CD4-positive, CD25-positive, alpha-beta regulatory T cell (primary cell): ENCODE data around the gene LGI4. TPM values are rescaled to one million over a fixed set of nuclear protein-coding genes. Genes with fewer than 3 reads are reported as not detected.

ENCODE experiments used
- ATAC-seq, 2 donors: fragments of 150-1000 bp; cut with Tn5 transposase; one replicate each; pipeline ENCODE4 v1.10.0; 2021; ENCODE audit warnings: low read depth in 2 of 2, moderate number of reproducible peaks in 2 of 2, moderate library complexity in 1 of 2
- DNase-seq, 3 donors: peaks; one replicate each; pipeline versions ENCODE4 v3.0.0 to v3.0.0-alpha.2; 2012 to 2022; ENCODE audit warnings: mixed read lengths in 1 of 3
- H3K27ac ChIP-seq: one replicate; pipeline ENCODE4 v1.7.0; 2013; ENCODE audit warnings: mild to moderate bottlenecking, low read length; ENCODE audit not compliant: insufficient read depth, poor library complexity, severe bottlenecking
- H3K27me3 ChIP-seq: one replicate; pipeline ENCODE4 v1.7.0; 2013; ENCODE audit warnings: low read length; ENCODE audit not compliant: control insufficient read depth, insufficient read depth
- H3K36me3 ChIP-seq: one replicate; pipeline ENCODE4 v1.7.0; 2013; ENCODE audit warnings: mild to moderate bottlenecking, low read length, moderate library complexity; ENCODE audit not compliant: control insufficient read depth, insufficient read depth
- H3K4me1 ChIP-seq: 2 replicates; pipeline ENCODE4 v1.7.0; 2013; ENCODE audit warnings: mild to moderate bottlenecking, low read length; ENCODE audit not compliant: insufficient read depth, control insufficient read depth, poor library complexity, severe bottlenecking
- H3K4me3 ChIP-seq: one replicate; pipeline ENCODE4 v1.7.0; 2013; ENCODE audit warnings: low read depth, mild to moderate bottlenecking, low read length, moderate library complexity
- H3K9me3 ChIP-seq, 2 experiments: 1 replicate in 1 of 2; 2 replicates in 1 of 2; pipeline ENCODE4 v1.7.0; 2013; ENCODE audit warnings: low read length in 2 of 2, mild to moderate bottlenecking in 1 of 2, moderate library complexity in 1 of 2; ENCODE audit not compliant: control insufficient read depth in 2 of 2
- H3K27ac Mint-ChIP-seq, 3 donors: one replicate each; pipeline ENCODE4 v1.8.0; 2020 to 2022; ENCODE audit warnings: mild to moderate bottlenecking in 3 of 3, mixed read lengths in 3 of 3, moderate library complexity in 2 of 3
- H3K27me3 Mint-ChIP-seq: one replicate; pipeline ENCODE4 v1.8.0; 2022; ENCODE audit warnings: mild to moderate bottlenecking, mixed read lengths
- H3K36me3 Mint-ChIP-seq: one replicate; pipeline ENCODE4 v1.8.0; 2020; ENCODE audit warnings: mixed read lengths
- H3K4me1 Mint-ChIP-seq, 4 donors: one replicate each; pipeline ENCODE4 v1.8.0; 2020 to 2022; ENCODE audit warnings: mixed read lengths in 4 of 4, mild to moderate bottlenecking in 1 of 4
- H3K4me3 Mint-ChIP-seq, 4 donors: one replicate each; pipeline ENCODE4 v1.8.0; 2020 to 2022; ENCODE audit warnings: mild to moderate bottlenecking in 4 of 4, mixed read lengths in 4 of 4, moderate library complexity in 3 of 4
- H3K9me3 Mint-ChIP-seq, 7 donors: one replicate each; pipeline ENCODE4 v1.8.0; 2020 to 2022; ENCODE audit warnings: mixed read lengths in 7 of 7, mild to moderate bottlenecking in 3 of 7, moderate library complexity in 2 of 7
- polyA plus RNA-seq, 4 donors: library from polyadenylated mRNA; unstranded; fragments of 300-500 nt; fragmentation: Illumina TruSeq; gene quantifications; one replicate each; pipeline ENCODE4 v1.2.3, GENCODE V29; 2021
- total RNA-seq: library from RNA; stranded (reverse); gene quantifications from one replicate; pipeline ENCODE4 v1.2.3, GENCODE V29; 2022

The LGI4 gene
- total and polyA plus RNA-seq, 5 donors from 2014 or later = 0.64 TPM; not detected in 4

- Histone ChIP-seq H3K27me3 (no peaks in the 10 kb centered on the region), H3K9me3 (no peaks in the 10 kb centered on the region), H3K27ac (peak overlapping the region; percentile 29), H3K36me3 (no peaks in the 10 kb centered on the region), H3K4me3 (peak overlapping the region; percentile 64), H3K4me1 (peaks cover 43% of the 10 kb centered on the region)
- ATAC-seq = peak; percentile 84 to 85
- peaks cover 6 to 41% (median 20%) of the 10 kb centered on the region in 4 donors for H3K4me1 Mint-ChIP-seq
- H3K27me3 Mint-ChIP-seq = peaks cover 9% of the 10 kb centered on the region
- H3K27ac Mint-ChIP-seq = peak overlapping the region; percentile 24 to 95 (median 91)
- peak; percentile 90 to 92 (median 92) for DNase-seq
- peak overlapping the region; percentile 88 to 96 (median 90) for H3K4me3 Mint-ChIP-seq
- no peaks in the 10 kb centered on the region for H3K36me3 Mint-ChIP-seq
- no peaks in the 10 kb centered on the region for H3K9me3 Mint-ChIP-seq
Measured at GRCh38 chr19:35140962-35141836, 6.3 kb upstream of the LGI4 start.

- Mint-ChIP-seq H3K27me3 (peaks cover 9% of the 10 kb centered on the region), H3K4me3 (peak overlapping the region in 3 of 4 donors; percentile 70 to 88 (median 73)), H3K9me3 (no peaks in the 10 kb centered on the region), H3K36me3 (no peaks in the 10 kb centered on the region), H3K27ac (peak overlapping the region; percentile 74 to 95 (median 84)), H3K4me1 (peaks cover 6 to 47% (median 22%) of the 10 kb centered on the region in 4 donors)
- no peak for ATAC-seq
- DNase-seq = no peak
- H3K9me3 ChIP-seq = no peaks in the 10 kb centered on the region
- H3K4me1 ChIP-seq = peaks cover 43% of the 10 kb centered on the region
- H3K27me3 ChIP-seq = no peaks in the 10 kb centered on the region
- H3K4me3 ChIP-seq = no peak overlapping the region
- no peaks in the 10 kb centered on the region for H3K36me3 ChIP-seq
- no peak overlapping the region for H3K27ac ChIP-seq
Measured at GRCh38 chr19:35140207-35140961, 5.5 kb upstream of the LGI4 start.

- peak within 1 kb of the TSS in 2 of 4 donors; percentile 29 to 33 for H3K4me3 Mint-ChIP-seq
- no peaks in the 10 kb centered on the region for H3K36me3 Mint-ChIP-seq
- H3K27ac Mint-ChIP-seq = no peak within 1 kb of the TSS
- peaks cover 6 to 29% (median 17%) of the 10 kb centered on the region in 4 donors for H3K4me1 Mint-ChIP-seq
- peaks cover 9% of the 10 kb centered on the region for H3K27me3 Mint-ChIP-seq
- Histone ChIP-seq H3K4me1 (peaks cover 29% of the 10 kb centered on the region), H3K9me3 (no peaks in the 10 kb centered on the region), H3K27me3 (no peaks in the 10 kb centered on the region), H3K27ac (no peak within 1 kb of the TSS), H3K36me3 (no peaks in the 10 kb centered on the region), H3K4me3 (no peak within 1 kb of the TSS)
- DNase-seq (no peak), ATAC-seq (no peak)
- H3K9me3 Mint-ChIP-seq = peaks cover 0 to 1% (median 0%) of the 10 kb centered on the region in 7 donors
Measured at GRCh38 chr19:35138305-35138892, 3.5 kb upstream of the LGI4 start, which contains the start of gene FXYD1. Gene FXYD1, plus strand, starts transcription at chr19:35138824. Its CDS starts 1,256 bp downstream, at chr19:35140080.

- Mint-ChIP-seq H3K27me3 (peaks cover 9% of the 10 kb centered on the region), H3K4me3 (no peak overlapping the region), H3K9me3 (peaks cover 0 to 11% (median 0%) of the 10 kb centered on the region in 7 donors), H3K36me3 (no peaks in the 10 kb centered on the region), H3K27ac (no peak overlapping the region), H3K4me1 (peaks cover 6 to 22% (median 18%) of the 10 kb centered on the region in 4 donors)
- Histone ChIP-seq H3K27ac (no peak overlapping the region), H3K36me3 (no peaks in the 10 kb centered on the region), H3K4me1 (peaks cover 18% of the 10 kb centered on the region), H3K9me3 (no peaks in the 10 kb centered on the region), H3K27me3 (no peaks in the 10 kb centered on the region), H3K4me3 (no peak overlapping the region)
- ATAC-seq = no peak
- DNase-seq = no peak
Measured at GRCh38 chr19:35136977-35137702, 2.3 kb upstream of the LGI4 start.

- Histone ChIP-seq H3K27ac (no peak overlapping the region), H3K9me3 (no peaks in the 10 kb centered on the region), H3K36me3 (no peaks in the 10 kb centered on the region), H3K4me1 (peaks cover 9% of the 10 kb centered on the region), H3K27me3 (no peaks in the 10 kb centered on the region), H3K4me3 (no peak overlapping the region)
- H3K4me1 Mint-ChIP-seq = peaks cover 0 to 14% (median 10%) of the 10 kb centered on the region in 4 donors
- no peak overlapping the region for H3K27ac Mint-ChIP-seq
- ATAC-seq = no peak
- H3K27me3 Mint-ChIP-seq = no peaks in the 10 kb centered on the region
- H3K4me3 Mint-ChIP-seq = no peak overlapping the region
- H3K9me3 Mint-ChIP-seq = peaks cover 0 to 11% (median 0%) of the 10 kb centered on the region in 7 donors
- DNase-seq = no peak
- no peaks in the 10 kb centered on the region for H3K36me3 Mint-ChIP-seq
Measured at GRCh38 chr19:35136231-35136630, 1.4 kb upstream of the LGI4 start.

GRCh38 chr19:35135389-35135909 lies 590 bp upstream of the LGI4 start:
- Histone ChIP-seq H3K9me3 (no peaks in the 10 kb centered on the region), H3K4me1 (peaks cover 3% of the 10 kb centered on the region), H3K4me3 (no peak overlapping the region), H3K27me3 (no peaks in the 10 kb centered on the region), H3K27ac (no peak overlapping the region), H3K36me3 (no peaks in the 10 kb centered on the region)
- H3K27me3 Mint-ChIP-seq = no peaks in the 10 kb centered on the region
- ATAC-seq (peak; percentile 65 to 78), DNase-seq (peak; percentile 42 to 69 (median 54))
- no peak overlapping the region for H3K4me3 Mint-ChIP-seq
- H3K27ac Mint-ChIP-seq = peak overlapping the region in 1 of 3 donors; percentile 24
- no peaks in the 10 kb centered on the region for H3K36me3 Mint-ChIP-seq
- H3K4me1 Mint-ChIP-seq = peaks cover 0 to 8% (median 4%) of the 10 kb centered on the region in 4 donors
- H3K9me3 Mint-ChIP-seq = peaks cover 0 to 11% (median 0%) of the 10 kb centered on the region in 7 donors

GRCh38 chr19:35133826-35134225 lies 1.0 kb downstream of the LGI4 start:
- Mint-ChIP-seq H3K4me1 (peaks cover 0 to 8% (median 4%) of the 10 kb centered on the region in 4 donors), H3K36me3 (no peaks in the 10 kb centered on the region), H3K9me3 (peaks cover 0 to 11% (median 0%) of the 10 kb centered on the region in 7 donors), H3K4me3 (no peak overlapping the region), H3K27ac (no peak overlapping the region), H3K27me3 (no peaks in the 10 kb centered on the region)
- DNase-seq (no peak), ATAC-seq (no peak)
- H3K9me3 ChIP-seq = no peaks in the 10 kb centered on the region
- H3K4me1 ChIP-seq = no peaks in the 10 kb centered on the region
- no peaks in the 10 kb centered on the region for H3K36me3 ChIP-seq
- H3K4me3 ChIP-seq = no peak overlapping the region
- no peak overlapping the region for H3K27ac ChIP-seq
- no peaks in the 10 kb centered on the region for H3K27me3 ChIP-seq
